ENCODE results near the gene GRID2.

DNA sequence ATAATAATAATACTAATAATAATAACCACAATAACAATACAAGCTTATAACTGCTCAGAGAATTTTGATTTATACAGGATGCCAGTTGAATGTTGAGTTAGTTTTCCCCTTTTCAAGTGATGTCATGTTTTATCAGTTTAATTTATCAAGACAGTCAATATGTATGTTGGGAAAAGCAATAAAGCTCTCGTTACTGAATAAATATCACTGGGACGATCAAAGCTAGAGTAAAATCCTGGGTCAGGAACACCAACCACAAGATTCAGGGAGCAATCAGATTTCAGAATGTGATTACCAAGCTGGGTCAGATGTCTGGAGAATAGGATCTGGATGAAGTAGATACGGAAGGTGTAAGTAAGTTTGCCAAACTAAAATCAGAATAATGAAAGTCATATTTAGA lies 179.6 kb downstream of the GRID2 start:
- no peak for TF ChIP-seq MTA3 (IDR thresholded peaks at IDR 0.05; ENCODE audit: borderline replicate concordance)
- TF ChIP-seq ARID2 (IDR thresholded peaks at IDR 0.05) = no peak
- TF ChIP-seq, protein P1, sequence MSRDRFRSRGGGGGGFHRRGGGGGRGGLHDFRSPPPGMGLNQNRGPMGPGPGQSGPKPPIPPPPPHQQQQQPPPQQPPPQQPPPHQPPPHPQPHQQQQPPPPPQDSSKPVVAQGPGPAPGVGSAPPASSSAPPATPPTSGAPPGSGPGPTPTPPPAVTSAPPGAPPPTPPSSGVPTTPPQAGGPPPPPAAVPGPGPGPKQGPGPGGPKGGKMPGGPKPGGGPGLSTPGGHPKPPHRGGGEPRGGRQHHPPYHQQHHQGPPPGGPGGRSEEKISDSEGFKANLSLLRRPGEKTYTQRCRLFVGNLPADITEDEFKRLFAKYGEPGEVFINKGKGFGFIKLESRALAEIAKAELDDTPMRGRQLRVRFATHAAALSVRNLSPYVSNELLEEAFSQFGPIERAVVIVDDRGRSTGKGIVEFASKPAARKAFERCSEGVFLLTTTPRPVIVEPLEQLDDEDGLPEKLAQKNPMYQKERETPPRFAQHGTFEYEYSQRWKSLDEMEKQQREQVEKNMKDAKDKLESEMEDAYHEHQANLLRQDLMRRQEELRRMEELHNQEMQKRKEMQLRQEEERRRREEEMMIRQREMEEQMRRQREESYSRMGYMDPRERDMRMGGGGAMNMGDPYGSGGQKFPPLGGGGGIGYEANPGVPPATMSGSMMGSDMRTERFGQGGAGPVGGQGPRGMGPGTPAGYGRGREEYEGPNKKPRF (IDR thresholded peaks at IDR 0.05; ENCODE audit: low read depth, low read length) = no peak
- TF ChIP-seq, protein P2, sequence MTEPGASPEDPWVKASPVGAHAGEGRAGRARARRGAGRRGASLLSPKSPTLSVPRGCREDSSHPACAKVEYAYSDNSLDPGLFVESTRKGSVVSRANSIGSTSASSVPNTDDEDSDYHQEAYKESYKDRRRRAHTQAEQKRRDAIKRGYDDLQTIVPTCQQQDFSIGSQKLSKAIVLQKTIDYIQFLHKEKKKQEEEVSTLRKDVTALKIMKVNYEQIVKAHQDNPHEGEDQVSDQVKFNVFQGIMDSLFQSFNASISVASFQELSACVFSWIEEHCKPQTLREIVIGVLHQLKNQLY (CRISPR knock-in tag; conservative IDR thresholded peaks at IDR 0.05) = no peak
- TF ChIP-seq ZNF780A (CRISPR knock-in tag; IDR thresholded peaks at IDR 0.05) = no peak
- TF ChIP-seq JUND (IDR thresholded peaks at IDR 0.05; ENCODE audit: borderline replicate concordance, low read depth, low read length) = no peak
- TF ChIP-seq JUND (tag; IDR thresholded peaks at IDR 0.05; ENCODE audit: borderline replicate concordance, low read depth, low read length) = no peak
- no peak for TF ChIP-seq CHD2 (IDR thresholded peaks at IDR 0.05; ENCODE audit: low read depth, low read length)
- no peak for TF ChIP-seq POLR2A (conservative IDR thresholded peaks at IDR 0.05)
